Sigmoid colon (tissue), 7 donors: ENCODE results near the gene GCM1. TPM values are rescaled to one million over a fixed set of nuclear protein-coding genes. Genes with fewer than 3 reads are reported as not detected.

ENCODE experiments used
- DNase-seq: peaks from one replicate; pipeline ENCODE4 v3.0.0-alpha.2; 2019
- H3K27ac ChIP-seq, 4 donors: fragments of 200-600 bp; sonication (generic); one replicate each; pipeline ENCODE4 v1.5.1; 2016 to 2019; ENCODE audit warnings: mild to moderate bottlenecking in 1 of 4
- H3K27me3 ChIP-seq, 3 donors: fragments of 200-600 bp; sonication (generic); one replicate each; pipeline ENCODE4 v1.5.1; 2019; ENCODE audit warnings: mild to moderate bottlenecking in 1 of 3
- H3K36me3 ChIP-seq, 4 donors: fragments of 200-600 bp; sonication (generic); one replicate each; pipeline ENCODE4 v1.5.1; 2016 to 2019
- H3K4me1 ChIP-seq, 4 donors: fragments of 200-600 bp; sonication (generic); one replicate each; pipeline ENCODE4 v1.5.1; 2017 to 2019
- H3K4me3 ChIP-seq, 4 donors: fragments of 200-600 bp; sonication (generic); one replicate each; pipeline ENCODE4 v1.5.1; 2017 to 2019; ENCODE audit warnings: mild to moderate bottlenecking in 2 of 4, moderate library complexity in 1 of 4
- H3K9me3 ChIP-seq, 4 donors: fragments of 200-600 bp in 3 of 4; sonication (generic) in 3 of 4; one replicate each; pipeline versions ENCODE4 v1.5.1 to v1.6.1; 2013 to 2019
- EP300 ChIP-seq, 4 donors: sonication (generic); formaldehyde crosslinking; IDR thresholded peaks; one replicate each; pipeline ENCODE4 v1.6.1; 2017; ENCODE audit warnings: antibody characterized with exemption in 4 of 4
- POLR2A ChIP-seq, 2 donors: fragments of 450-650 bp; IDR thresholded peaks; one replicate each; pipeline ENCODE4 v1.6.1; 2016; ENCODE audit warnings: antibody characterized with exemption in 2 of 2, mild to moderate bottlenecking in 2 of 2, moderate library complexity in 2 of 2
- POLR2AphosphoS5 ChIP-seq, 4 donors: sonication (generic); formaldehyde crosslinking; IDR thresholded peaks; one replicate each; pipeline ENCODE4 v1.6.1; 2017; ENCODE audit warnings: antibody characterized with exemption in 4 of 4
- WGBS, 2 donors: extraction: QIAGEN DNeasy Blood & Tissue Kit; methylation state at CpG; one replicate each; pipeline ENCODE4 v1.1.7; 2013; 5-methylcytosine and 5-hydroxymethylcytosine counted together
- intact Hi-C: fragments of 100-400 bp; cut with DNase I; formaldehyde crosslinking; loops from one replicate; pipeline ENCODE4 v1.15.1; 2023
- polyA plus RNA-seq, 3 donors: library from polyadenylated mRNA; stranded (reverse); fragments of 200-250 nt; gene quantifications; one replicate each; pipeline ENCODE4 v1.2.3, GENCODE V29; 2013
- total RNA-seq, 4 donors: library from RNA; depleted of rRNA; stranded (reverse); fragments of >200 nt; gene quantifications; one replicate each; pipeline ENCODE4 v1.1.0, GENCODE V29; 2016
- TF ChIP-seq, protein P1 (sequence below), 4 experiments: fragments of 450-650 bp in 3 of 4; fragments of 200-600 bp in 1 of 4; IDR thresholded peaks; one replicate each; pipeline ENCODE4 v1.5.1; 2016 to 2019; ENCODE audit warnings: antibody characterized with exemption in 4 of 4, mild to moderate bottlenecking in 3 of 4, moderate library complexity in 2 of 4
- donor health status: healthy with polysubstance abuse.
- donor health status: Bipolar disorder and iron deficiency.
- donor health status: healthy.

Gene GCM1
- total and polyA plus RNA-seq, 7 donors = 0.09 TPM; not detected in 6

DNA sequence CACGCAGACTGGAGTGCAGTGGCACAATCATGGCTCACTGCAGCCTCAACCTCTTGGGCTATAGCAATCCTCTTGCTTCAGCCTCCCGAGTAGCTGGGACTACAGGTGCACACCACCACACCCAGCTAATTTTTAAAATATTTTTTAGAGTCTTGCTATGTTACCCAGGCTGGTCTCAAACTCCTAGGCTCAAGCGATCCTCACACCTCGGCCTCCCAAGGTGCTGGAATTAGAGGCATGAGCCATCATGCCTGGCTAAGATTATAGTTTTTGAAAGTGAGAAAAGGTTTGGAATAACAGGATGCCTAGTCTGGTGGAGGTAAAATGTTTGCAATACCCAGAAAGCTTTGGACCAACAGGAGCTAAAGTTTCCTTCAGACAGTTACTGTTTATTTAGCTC lies 23.4 kb downstream of the GCM1 start:
- Histone ChIP-seq H3K27ac (no peak overlapping the region), H3K27me3 (no peaks in the 10 kb centered on the region), H3K4me3 (no peak overlapping the region), H3K4me1 (peaks cover 0 to 4% (median 2%) of the 10 kb centered on the region in 4 donors), H3K36me3 (no peaks in the 10 kb centered on the region), H3K9me3 (no peaks in the 10 kb centered on the region)
- WGBS, 2 donors = 83 to 93% methylated on average over 4 of the region's 4 CpGs
- TF ChIP-seq EP300 (IDR thresholded peaks at IDR 0.05) (no peak), POLR2A (IDR thresholded peaks at IDR 0.05) (no peak), POLR2AphosphoS5 (IDR thresholded peaks at IDR 0.05) (no peak)
- TF ChIP-seq, protein P1, sequence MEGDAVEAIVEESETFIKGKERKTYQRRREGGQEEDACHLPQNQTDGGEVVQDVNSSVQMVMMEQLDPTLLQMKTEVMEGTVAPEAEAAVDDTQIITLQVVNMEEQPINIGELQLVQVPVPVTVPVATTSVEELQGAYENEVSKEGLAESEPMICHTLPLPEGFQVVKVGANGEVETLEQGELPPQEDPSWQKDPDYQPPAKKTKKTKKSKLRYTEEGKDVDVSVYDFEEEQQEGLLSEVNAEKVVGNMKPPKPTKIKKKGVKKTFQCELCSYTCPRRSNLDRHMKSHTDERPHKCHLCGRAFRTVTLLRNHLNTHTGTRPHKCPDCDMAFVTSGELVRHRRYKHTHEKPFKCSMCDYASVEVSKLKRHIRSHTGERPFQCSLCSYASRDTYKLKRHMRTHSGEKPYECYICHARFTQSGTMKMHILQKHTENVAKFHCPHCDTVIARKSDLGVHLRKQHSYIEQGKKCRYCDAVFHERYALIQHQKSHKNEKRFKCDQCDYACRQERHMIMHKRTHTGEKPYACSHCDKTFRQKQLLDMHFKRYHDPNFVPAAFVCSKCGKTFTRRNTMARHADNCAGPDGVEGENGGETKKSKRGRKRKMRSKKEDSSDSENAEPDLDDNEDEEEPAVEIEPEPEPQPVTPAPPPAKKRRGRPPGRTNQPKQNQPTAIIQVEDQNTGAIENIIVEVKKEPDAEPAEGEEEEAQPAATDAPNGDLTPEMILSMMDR (IDR thresholded peaks at IDR 0.05) = no peak
- intact Hi-C loops = no loop called here
- DNase-seq = no peak

DNA sequence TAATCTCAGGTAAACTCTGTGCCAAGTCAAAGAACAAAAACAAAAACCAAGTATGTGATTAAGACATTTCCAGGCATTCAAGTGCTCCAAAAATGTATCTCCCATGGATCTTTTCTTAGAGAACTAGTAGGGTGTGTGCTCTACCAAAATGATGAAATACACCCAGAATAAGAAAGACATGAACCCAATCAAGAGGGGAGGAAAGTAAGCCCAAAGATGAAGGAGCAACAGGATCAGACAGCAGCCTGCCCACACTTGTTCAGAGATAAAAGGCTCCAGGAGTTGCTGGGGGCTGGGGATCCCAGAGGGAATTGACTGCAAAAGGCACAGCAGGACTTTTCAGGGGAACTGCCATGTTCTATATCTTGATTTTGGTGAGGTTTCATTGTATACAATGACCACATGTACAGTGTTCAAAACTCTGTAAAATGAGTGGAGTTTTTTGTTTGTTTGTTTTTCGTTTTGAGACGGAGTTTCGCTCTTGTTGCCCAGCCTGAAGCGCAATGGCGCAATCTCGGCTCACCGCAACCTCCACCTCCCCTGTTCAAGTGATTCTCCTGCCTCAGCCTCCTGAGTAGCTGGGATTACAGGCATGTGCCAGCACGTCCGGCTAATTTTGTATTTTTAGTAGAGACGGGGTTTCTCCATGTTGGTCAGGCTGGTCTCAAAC lies 24.4 kb downstream of the GCM1 start:
- no peak for DNase-seq
- WGBS, 2 donors = 94 to 96% methylated on average over 10 of the region's 10 CpGs
- no peaks in the 10 kb centered on the region for H3K36me3 ChIP-seq
- H3K27me3 ChIP-seq = no peaks in the 10 kb centered on the region
- intact Hi-C loops = no loop called here
- H3K4me1 ChIP-seq = peaks cover 0 to 14% (median 12%) of the 10 kb centered on the region in 4 donors
- H3K9me3 ChIP-seq = no peaks in the 10 kb centered on the region
- H3K27ac ChIP-seq = no peak overlapping the region
- H3K4me3 ChIP-seq = no peak overlapping the region
- TF ChIP-seq POLR2A (IDR thresholded peaks at IDR 0.05) (no peak), POLR2AphosphoS5 (IDR thresholded peaks at IDR 0.05) (no peak), EP300 (IDR thresholded peaks at IDR 0.05) (no peak)
- TF ChIP-seq, protein P1 (IDR thresholded peaks at IDR 0.05) = no peak

DNA sequence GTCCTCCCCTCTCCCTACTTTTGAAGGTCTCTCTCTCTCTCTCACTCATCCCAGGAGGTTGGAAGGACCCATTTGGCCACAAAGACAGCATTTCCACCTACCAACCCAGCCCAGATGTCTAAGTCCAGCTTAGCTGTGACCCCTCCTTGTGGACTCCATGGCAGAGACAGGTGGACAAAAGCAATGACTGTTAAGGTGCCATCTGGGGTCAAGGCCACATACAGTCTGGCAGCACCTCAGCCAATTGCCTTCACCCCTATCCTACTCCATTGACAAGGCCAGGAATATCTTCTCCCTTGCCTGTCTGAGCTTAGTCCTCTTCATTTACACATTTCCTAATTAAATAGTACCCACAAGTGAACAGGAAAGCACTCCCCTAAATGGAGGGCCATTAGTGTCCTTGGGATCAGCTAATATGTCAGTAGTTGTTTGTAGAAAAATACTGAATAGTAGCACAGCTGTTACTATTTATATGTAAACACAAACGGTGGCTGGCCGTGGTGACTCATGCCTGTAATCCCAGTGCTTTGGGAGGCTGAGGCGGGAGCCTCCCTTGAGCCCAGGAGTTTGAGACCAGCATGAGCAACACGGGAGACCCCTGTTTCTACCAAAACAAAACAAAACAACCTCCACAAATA lies 28.8 kb downstream of the GCM1 start:
- no peak for DNase-seq
- WGBS, 2 donors = 25 to 63% methylated on average over 4 of the region's 4 CpGs
- no peaks in the 10 kb centered on the region for H3K36me3 ChIP-seq
- peak overlapping the region; percentile 31 to 56 (median 50) for H3K27ac ChIP-seq
- no peaks in the 10 kb centered on the region for H3K9me3 ChIP-seq
- TF ChIP-seq POLR2AphosphoS5 (IDR thresholded peaks at IDR 0.05) = no peak
- TF ChIP-seq, protein P1 (IDR thresholded peaks at IDR 0.05) = no peak
- no peak for TF ChIP-seq POLR2A (IDR thresholded peaks at IDR 0.05)
- no peak for TF ChIP-seq EP300 (IDR thresholded peaks at IDR 0.05)
- intact Hi-C loops = no loop called here
- no peak overlapping the region for H3K4me3 ChIP-seq
- peaks cover 0 to 24% (median 22%) of the 10 kb centered on the region in 4 donors for H3K4me1 ChIP-seq
- no peaks in the 10 kb centered on the region for H3K27me3 ChIP-seq

DNA sequence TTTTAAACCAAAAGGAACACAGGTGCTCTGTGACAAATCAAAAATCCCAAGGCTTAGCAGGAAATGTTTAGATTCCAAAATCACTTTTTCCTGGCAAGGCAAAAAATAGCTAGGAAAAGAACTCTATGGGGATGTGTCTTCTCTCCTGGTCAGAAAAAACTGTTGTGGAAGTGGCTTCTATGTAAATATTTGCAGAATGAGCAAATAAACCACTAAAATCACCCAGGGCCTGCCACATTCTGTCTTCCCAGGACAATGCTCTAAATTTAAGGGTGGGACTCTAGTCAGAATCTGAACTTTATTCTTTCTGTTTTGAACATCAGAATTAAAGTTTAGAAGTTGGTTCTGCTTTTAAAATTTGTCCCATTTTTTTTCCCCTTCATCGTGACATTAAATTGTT lies 29.3 kb downstream of the GCM1 start:
- no peak for DNase-seq
- TF ChIP-seq EP300 (IDR thresholded peaks at IDR 0.05) (no peak), POLR2AphosphoS5 (IDR thresholded peaks at IDR 0.05) (no peak), POLR2A (IDR thresholded peaks at IDR 0.05) (no peak)
- TF ChIP-seq, protein P1 (IDR thresholded peaks at IDR 0.05) = no peak
- WGBS, 2 donors = 74 to 78% methylated on average over 1 of the region's 1 CpG
- no peaks in the 10 kb centered on the region for H3K27me3 ChIP-seq
- peak overlapping the region; percentile 31 to 56 (median 50) for H3K27ac ChIP-seq
- H3K36me3 ChIP-seq = no peaks in the 10 kb centered on the region
- H3K9me3 ChIP-seq = no peaks in the 10 kb centered on the region
- intact Hi-C loops = no loop called here
- H3K4me3 ChIP-seq = no peak overlapping the region
- H3K4me1 ChIP-seq = peaks cover 0 to 25% (median 23%) of the 10 kb centered on the region in 4 donors
